GM18507 (cell line): Measurements from ENCODE around the gene DYNC1I1.
A peak's percentile ranks its signal among the peaks of the same experiment; 100 is the strongest.

Experiments
- DNase-seq: peaks from one replicate; pipeline ENCODE4 v3.0.0; 2011; ENCODE audit warnings: low read depth; ENCODE audit not compliant: insufficient read length; ENCODE audit errors: extremely low spot score
- FAIRE-seq: peaks from 2 replicates; lab custom pipeline; 2011; peaks lifted over from hg19 to GRCh38; lab: Jason Lieb, UNC

The DYNC1I1 gene

DNA sequence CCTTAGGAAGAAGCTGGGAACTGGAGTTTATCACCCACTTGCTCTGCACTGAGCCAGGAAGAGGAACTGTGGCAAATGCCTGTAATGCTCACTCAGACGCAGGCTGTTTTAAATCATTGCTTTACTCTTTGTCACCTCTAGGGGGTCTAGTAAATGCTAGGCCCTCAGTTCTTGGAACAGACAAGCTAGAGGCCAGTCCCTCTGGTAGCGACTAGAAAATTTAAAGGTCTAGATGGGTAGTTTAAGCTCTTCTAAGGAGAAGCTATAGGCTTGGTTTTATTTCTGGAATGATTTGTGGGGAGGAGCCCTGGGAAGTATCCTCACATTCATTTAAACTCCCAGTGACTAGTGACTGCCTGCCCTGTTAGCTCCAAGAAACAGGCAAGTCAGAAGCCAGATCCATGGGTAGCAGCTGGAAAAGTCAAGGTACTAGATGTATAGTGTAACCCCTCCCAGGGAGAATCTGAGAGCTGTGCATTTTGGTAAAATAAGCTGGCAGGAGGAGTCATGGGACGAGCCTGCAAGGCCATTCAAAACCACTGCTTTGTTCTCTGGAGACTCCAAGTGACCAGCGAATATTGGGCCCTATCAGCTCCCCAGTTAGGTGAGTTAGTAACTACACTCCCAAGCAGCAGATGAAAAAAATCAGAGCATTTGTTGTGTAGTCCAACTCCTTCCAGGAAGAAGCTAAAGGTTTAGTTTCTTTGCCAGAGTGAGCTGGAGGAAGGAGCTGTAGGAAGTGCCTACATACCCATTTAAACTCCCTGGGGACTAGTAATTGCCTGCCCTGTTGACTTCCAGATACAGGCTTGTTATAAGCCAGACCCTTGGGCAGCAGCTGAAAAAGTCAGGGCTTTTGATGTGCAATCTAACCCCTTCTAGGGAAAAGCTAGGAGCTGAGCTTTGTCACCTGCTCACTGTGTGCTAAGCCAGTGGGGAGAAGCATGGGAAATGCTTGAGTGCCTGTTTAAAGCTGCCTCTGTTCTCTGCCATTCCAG is 68.9 kb downstream of the DYNC1I1 start:
- peak; percentile 63 for FAIRE-seq

DNA sequence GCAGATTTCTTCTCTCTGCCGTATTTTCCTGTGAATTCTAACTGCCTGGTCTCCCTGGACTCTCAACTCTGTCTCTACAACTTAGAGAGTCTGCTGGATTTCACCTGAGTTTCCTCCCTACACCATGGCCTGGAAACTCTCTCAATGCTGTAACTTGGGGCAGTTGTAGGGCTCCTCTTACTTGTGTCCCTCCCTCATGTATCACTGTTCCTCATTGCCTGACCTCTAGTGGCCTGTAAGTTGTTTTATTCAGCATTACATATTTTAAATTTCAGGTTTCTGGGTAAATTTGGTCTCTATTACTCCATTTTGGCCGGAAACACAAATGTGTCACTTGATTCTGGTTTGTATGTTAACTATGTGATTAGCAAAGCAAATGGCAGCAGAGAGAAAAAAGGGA is 70.9 kb downstream of the DYNC1I1 start:
- no peak for FAIRE-seq
- no peak for DNase-seq

More for the DNA sequence above, 68.9 kb downstream of the DYNC1I1 start:
- DNase-seq: peak; percentile 3

DNA sequence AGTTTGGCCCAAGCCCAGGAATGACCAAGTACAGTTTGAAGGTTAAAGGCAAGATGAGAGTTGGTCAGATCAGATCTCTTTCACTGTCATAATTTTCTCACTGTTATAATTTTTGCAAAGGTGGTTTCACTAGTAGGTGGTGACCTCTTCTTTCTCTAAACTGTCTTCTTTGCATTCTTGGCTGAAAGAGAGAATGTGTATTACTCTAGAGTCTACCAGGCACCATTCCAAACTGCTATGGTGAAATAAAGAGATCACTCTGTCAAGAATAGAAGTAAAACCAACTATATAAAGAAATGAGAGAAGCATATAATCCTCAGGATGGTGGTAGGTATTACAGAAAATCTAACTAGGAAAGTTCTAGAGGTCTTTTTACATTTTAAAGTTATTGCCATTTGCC is 72.7 kb downstream of the DYNC1I1 start:
- FAIRE-seq (no peak), DNase-seq (no peak)

DNA sequence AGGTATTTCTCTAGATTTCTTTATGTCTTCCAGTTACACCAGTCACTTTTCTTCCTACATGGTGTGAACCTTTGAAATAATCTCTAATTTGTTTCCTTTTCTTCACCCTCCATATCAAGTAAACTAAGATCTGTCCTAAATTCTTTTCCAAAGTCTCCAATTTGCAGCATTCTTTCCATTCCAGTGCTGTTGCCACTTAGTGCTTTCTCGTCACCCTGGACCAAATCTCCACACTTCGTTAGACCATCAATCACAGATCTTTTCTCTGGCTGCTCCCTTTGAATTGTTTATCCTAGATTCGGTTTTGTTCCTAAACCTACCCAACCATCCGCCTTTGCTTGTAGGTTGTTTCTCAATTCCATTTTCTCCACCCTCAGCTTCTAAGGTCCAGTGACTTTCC is 74.7 kb downstream of the DYNC1I1 start:
- DNase-seq (no peak), FAIRE-seq (no peak)

DNA sequence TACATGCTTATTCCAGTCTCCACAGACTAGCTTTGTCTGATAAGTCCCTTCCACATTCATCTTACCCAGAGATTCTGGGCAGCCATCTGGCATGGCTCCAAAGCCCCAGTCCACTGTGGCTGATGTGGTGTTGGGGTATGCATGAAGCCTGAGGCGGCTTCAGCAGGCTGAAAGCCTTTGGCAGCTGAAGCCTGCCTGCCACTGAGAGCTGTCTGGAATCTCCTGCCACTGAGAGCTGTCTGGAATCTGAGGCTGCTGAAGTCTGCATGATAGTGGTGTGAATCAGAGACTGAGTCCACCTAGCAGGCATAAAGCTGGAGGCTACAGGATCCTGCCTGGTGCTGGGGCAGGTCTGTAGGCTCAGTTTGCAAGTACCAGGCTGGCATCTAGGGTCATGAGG is 87.1 kb downstream of the DYNC1I1 start:
- FAIRE-seq (no peak), DNase-seq (no peak)

DNA sequence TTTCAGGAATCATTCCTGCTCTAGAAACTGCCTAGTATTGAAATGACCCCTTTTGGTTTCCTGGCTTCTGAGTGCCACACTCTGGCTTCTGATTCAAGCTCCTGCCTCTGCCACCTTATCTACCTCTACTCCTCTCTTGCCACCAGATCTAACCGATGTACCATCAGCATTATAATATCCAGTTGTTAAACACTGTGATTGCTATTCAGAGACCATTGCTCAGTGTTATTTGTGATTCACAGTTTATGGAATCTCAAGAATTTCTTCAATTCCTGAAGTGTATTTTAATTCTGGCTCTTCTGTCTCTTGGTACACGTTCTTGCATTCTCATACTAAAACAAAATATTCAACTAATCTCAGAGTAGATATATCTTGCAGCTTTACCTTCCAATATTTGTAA is 88.7 kb downstream of the DYNC1I1 start:
- FAIRE-seq (no peak), DNase-seq (no peak)

DNA sequence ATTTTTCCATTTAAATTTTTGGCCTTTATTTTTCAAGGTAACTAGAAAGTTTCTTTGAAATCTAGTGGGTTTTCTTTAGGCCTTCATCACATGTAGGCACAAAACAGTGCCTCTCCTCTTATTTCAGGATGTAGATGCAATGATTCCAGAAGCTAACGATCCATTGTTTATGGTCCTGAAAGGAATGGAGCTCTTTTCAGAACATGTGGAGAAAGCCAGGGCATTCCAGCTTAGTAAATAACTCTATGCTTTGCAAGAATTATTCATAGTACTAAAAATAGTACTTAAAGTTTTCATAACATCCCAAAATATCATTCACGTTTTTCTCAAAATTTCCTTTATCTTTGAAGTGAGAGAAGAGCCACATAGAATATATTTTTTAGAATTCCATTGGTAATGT is 91.3 kb downstream of the DYNC1I1 start:
- no peak for FAIRE-seq
- DNase-seq: no peak

DNA sequence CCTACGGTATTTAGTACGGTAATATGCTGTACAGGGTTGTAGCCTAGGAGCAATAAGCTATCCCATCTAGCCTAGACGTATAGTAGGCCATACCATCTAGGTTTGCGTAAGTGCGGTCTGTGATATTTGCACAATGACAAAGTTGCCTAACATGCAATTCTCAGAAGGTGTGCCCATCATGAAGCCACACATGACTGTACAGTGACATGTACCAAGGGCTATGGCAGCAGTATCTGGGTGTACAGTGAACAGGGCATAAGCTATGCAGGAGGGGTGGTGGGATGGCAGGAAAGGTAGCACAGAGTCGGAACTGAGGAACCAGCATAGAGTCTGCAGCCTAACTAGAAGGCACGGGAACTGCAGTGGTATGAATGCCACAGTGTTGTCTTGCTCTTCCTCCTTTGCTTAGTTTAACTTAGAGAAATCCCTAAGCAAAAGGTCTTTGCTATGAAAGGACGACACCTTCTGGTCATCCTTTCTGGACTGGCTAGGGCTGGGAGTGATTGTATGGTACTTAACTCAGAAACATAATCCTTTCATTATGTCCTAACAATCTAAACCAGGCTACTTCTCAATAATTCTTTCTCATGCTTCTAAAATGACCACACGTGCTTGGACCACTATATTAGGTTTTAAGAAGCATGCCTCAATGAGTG is 93.5 kb downstream of the DYNC1I1 start:
- DNase-seq: no peak
- FAIRE-seq: no peak

DNA sequence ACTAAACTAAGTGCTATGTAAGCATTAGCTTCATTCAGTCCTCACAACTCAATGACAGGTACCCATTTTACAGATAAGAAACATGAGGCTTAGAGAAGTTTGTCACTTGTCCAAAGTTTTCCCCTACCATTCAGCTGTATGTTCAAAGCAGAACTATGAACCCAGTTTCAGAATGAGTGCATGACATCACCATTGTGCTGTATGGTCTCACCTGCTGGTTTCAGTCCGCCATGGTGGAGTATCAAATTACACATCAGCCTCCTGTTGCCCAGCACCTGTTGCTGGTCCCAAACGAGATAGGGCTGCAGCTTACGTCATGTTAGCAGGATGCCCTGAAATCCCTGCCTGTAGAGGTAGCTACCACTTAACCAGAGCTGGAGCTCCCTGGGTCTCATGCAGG is 95.0 kb downstream of the DYNC1I1 start:
- DNase-seq: no peak

DNA sequence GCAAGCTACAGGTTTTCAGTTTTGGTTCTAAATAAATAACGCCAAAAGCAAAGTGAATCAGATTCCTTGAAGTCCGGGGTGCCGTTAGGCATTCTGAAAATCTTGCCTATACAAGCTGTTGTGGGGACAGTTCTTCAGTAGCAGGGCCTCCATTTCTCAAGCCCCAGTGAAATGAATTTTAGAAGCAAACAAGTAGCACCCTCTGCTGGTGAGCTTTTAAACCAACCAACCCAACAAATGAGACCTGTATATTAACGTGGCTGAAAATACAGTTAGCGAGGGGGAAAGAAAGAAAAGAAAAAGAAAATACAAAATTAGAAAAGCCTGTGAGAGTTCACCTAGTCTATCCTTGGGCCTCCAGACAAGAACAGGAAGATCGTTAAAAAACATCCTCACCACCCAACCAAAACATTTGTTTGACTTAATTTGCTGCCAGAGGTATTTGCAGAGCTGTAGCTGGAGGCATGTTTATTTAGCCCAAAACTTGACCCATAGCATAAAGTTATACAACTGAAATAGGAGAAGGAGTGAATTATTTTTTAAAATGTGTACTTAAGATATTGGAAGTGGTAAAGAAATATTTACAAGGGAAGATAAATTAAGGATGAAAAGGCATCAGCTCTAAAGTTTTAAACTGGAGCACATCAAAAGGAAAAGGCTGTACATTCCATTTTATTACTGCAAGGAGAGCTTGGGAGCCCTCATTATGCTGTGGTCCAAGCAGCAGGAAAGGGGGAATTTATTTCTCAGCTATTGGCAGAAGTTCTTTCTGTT is 98.9 kb downstream of the DYNC1I1 start:
- FAIRE-seq (peak; percentile 36), DNase-seq (peak; percentile 9)

More for the DNA sequence above, 95.0 kb downstream of the DYNC1I1 start:
- no peak for FAIRE-seq

DNA sequence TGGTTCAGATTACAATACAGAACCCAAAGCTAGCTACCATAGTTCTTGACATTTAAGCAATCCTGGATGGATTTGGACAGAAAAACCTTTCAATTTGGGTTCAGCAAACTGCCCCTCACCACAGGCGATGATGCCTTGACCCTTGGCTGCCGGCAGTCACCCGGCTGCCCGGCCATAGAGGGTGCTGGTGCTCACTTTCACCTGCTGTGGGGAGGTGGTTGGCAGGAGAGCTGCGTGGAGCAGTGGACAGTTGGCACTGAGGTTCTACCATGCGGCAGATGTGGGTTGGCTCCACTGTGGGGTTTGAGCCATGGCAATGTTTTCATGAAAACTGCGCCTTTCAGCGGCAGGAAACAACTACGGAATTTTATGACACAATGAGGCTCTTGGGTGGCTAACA is 99.5 kb downstream of the DYNC1I1 start:
- FAIRE-seq (no peak), DNase-seq (no peak)

DNA sequence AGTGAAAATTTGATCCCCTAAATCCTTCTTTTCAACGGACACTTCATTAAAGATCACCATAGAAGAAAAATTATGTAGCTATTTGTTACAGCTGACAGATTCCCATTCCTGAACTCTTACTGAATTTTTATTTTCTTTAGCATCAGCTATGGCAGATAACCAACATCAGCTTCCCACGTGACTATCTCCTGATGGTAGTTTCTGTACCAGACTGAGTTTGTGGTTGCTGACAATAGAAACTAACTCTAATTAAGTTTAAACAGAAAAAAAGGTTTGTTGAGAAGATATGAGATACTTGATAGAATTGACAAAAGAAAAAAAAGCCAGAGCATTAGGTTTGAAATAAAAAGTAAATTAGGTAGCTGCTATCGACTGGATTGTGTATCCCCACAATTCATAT is 101.8 kb downstream of the DYNC1I1 start:
- DNase-seq (no peak), FAIRE-seq (no peak)

DNA sequence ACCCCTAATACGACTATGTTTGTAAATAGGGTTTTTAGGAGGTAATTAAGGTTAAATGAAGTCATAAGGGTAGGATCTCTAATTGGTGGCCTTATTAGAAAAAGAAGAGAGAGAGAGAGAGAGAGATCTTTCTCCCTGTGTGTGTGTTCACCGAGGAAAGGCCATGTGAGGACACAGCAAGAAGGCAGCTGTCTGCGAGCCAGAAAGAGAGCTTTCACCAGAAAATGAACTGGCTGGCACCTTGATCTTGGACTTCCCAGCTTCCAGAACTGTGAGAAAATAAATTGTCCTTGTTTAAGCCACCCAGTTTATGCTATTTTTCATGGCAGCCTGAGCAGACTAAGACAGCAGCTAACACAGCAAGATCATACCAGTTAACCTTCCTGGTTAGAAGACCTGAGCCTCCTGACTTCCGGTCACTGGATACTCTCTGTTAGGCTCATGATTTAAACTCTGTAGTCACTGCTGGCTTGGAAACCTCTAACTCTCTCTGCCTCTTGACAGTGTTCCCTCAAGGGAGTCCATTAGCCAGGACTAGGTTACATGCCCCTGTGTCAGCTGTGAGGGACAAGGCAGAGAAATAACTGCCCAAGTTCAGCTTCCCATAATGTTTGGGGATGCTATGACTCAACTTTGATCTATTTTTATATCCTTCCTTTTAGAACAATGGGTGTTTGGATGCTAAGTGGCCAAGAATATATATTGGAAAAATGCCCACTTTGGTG is 102.3 kb downstream of the DYNC1I1 start:
- FAIRE-seq: no peak
- no peak for DNase-seq

DNA sequence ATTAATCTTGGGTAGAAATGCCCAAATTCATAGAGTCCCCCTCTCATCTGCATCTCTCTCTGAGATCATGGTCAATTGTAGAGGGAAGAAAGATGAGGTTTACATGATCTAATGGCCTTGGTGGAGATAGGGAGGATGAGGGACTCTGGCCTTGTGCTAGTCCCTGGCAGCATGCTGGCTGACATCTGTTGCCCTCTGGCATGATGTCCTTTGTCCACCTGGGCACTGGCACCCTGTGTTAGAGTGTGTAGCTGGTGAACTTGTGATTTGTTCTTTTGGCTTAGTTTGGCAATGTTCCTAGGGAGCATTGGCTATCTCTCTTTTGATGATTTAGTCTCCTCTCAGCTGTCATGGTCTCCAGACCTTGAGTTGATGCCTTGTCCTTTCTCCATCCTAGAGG is 103.2 kb downstream of the DYNC1I1 start:
- FAIRE-seq (no peak), DNase-seq (no peak)

DNA sequence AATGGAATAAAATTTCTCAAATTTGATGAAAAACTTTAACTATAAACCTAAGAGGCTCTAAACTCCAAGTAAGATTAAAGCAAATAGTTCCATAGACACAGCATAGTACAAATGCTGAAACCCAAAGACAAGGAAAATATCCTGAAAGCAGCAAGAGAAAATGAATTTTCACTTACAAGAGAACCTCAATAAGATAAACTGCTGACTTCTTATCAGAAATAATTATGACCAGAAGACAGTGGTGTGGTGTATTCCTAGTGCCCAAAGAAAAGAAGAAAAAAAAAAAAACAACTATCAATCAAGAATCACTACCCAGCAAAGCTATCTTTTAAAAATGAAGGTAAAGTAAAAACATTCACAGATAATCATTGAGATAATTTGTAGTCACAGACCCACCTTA is 106.3 kb downstream of the DYNC1I1 start:
- DNase-seq (no peak), FAIRE-seq (no peak)

DNA sequence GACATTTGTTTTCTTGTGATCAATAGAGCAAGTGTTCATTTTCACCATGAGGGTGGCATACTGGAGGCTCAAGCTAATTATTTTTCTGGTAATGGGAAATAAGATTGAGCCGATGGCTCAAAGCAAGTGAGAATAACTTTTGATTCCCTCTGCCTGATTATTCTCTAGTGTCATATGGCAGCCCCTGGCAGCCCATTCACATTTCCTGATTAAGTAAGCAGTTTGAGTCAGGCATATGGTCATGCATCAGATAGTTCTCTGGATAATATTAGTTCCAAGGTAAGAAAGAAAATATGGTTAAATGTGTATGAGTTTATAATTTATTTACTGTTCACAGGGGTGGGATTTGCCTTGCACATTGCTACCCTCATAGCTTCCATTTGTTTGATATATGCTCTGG is 109.2 kb downstream of the DYNC1I1 start:
- DNase-seq (no peak), FAIRE-seq (no peak)

DNA sequence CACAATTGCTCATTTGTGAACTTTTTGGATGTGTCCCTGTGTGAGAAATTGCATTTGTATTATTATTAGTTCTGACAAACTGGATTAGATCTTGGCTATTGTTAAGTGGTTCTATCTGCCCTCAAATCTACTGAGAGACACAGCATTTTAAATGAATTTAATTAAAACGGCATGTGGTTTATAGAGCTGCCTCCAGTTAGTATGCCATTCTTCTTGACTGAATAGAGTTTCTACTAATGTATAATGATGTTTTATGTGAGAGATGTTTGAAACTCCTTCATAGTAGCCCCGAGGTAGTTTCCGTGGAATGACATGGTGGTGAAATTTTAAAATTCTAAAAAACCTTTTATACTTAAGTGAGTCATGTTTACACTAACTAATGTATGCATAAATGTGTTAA is 110.9 kb downstream of the DYNC1I1 start:
- FAIRE-seq: no peak
- DNase-seq: no peak

DNA sequence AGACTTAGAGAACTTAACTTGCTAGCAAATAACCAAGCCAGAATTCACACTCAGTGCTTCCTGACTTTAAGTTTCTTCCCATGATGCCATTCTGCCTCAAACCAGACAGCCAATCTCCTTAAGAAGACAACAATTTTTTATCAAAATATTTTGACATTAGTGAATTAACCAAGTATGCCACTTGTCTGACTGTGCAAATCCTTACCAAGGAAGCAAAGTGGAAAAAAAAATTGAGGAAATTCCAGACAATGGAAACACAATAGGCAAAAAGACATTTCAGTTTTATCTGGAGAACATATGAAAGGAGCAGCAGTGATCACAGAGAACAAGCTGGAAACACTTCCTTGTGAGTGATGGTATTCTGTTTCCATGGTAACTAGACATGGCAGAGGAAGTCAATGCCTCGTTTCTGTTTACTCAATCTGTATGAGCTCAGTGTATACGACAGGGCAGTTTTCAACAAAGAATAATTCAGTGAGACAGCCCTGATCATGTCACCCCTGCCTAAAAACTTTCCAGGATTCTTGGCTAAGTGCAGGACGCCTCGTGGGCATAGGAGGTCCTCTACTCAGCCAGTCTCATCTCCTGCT is 114.2 kb downstream of the DYNC1I1 start:
- DNase-seq (no peak), FAIRE-seq (no peak)

DNA sequence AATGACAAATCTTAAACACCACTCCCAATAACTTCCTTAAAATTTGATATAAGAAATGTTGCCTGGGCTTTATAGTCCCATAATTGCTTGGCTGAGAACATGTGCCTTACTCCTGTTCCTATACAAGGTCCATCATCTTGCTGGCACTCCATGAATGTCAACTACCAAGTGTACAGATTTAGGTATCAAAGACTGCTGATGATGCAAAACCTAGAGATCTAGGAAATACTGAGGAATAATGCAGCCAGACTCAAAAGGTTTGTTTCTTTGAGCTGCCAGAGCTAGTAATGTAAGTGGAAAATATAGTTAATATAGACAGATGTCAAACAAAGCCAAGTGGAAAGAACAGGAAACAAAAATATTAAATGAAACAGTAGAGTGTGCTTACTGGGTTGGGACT is 121.1 kb downstream of the DYNC1I1 start:
- DNase-seq (no peak), FAIRE-seq (no peak)
